Activated naive CD4-positive, alpha-beta T cell treated with anti-CD3 and anti-CD28 coated beads, Interleukin-2, amount 10 ng/mL, durations not matched to agents 5 hours and 36 hours (primary cell): Measurements from ENCODE around the gene SAFB. TPM values are rescaled to one million over a fixed set of nuclear protein-coding genes. Genes with fewer than 3 reads are reported as not detected.

ENCODE experiments used
- total RNA-seq, 2 experiments: library from RNA; stranded (reverse); gene quantifications; one replicate each; pipeline ENCODE4 v1.2.3, GENCODE V29; 2021

SAFB gene
- total RNA-seq = 100 to 1,000 TPM; 119 to 125 TPM

GRCh38 chr19:5622465-5623396, at the start of gene SAFB, which contains the start of gene SAFB2:
Gene SAFB (plus strand): TSS chr19:5623083. CDS start chr19:5623206, 123 bp downstream.
Gene SAFB2 (minus strand): TSS chr19:5622776. CDS start chr19:5622715, 61 bp downstream.

DNA sequence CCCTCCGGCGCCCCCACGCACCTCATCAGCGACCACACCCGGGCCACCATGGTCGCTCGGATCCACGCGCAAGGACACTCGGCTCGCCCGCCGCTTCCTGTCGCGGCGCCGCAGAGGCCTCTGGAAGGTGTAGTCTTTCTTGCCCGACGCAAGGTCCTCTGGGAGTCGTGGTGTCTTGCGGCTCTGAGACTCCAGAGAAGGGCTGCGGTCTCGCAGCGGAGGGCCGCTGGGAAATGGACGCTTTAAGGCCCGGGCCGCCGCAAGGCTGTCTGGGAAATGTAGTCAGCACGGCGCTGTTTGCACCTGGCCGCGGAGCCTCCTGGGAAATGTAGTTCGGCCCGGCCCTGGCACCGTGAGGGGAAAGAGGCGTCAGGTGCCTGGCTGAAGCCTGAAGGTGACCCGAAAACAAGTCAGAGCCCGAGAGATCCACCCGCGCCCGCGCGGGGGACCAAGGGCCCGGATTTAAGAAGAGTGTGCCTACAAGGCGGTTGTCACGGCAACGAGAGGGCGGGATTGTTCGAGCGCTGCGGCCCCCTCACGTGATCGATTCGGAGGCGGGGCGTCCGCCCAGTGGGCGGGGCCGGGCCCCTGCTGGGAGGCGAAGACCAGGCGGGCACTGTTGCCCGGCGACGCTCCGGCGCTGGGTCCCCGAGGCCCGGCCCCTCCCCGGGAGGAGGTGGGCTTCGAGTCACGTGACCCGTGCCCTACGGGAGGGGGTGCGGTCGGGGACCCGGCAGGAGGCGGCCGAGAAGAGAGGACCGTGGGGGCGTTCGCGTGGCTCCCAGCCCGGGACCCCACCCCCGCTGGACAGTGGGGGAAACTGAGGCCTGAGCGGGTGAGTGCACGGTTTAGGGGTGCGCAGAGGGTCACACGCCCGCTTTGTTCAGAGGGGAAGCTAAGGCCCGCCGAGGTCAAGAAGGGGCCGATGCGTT, 57.8 kb downstream of the SAFB start, which contains the start of the genes HSD11B1L and MICOS13:
Gene HSD11B1L, plus strand, starts transcription at position 591 of the 932 bp plus-strand sequence. CDS start 3,806 bp downstream, outside the sequence.
Gene MICOS13, minus strand, starts transcription at position 80 of the 932 bp plus-strand sequence. Its CDS starts 30 bp downstream, at position 50.

DNA sequence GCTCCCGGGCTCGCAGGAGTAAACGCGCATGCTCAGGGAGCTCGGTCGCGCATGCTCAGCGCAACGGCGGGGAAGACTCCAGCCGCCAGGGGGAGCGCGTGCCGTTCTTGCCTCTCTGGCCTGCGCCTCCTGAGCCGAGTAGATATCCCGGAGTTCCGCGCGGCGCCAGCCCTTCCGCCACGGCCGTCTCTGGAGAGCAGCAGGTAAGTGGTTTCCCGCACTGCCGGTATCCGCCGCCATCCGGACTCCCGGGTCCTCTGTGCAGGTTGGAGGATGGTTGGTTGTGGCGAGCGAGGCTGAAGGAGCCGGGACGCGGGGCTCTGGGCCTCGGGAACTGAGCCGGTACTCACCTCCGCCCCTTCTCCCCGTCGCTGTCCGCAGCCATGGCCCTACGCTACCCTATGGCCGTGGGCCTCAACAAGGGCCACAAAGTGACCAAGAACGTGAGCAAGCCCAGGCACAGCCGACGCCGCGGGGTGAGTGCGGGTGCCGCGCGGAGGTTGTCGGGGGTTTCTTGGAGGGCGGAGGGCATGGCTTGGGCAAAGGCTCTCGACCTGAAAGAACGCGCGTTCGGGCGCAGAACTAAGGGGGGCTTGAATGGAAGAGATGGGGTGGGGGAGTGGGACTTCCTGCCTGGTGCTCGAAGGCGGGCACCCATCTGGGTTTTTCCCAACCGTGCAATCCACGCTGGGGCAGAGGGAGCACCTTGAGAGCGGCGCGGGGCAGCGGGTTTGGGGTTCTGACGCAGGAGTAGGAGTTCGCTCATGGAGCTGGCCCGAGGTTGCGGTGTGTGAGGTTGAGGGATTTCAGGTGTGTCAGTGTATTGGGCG, 67.5 kb downstream of the SAFB start, which contains the start of gene RPL36:
Gene RPL36, plus strand, starts transcription at position 171 of the 830 bp plus-strand sequence. Its CDS starts 213 bp downstream, at position 384.

Other genes with a start within 250 kb of the SAFB start
- gene ZNRF4, start 167.7 kb upstream of the SAFB start, total RNA-seq = not detected
- gene TINCR, start 55.1 kb upstream of the SAFB start, total RNA-seq = under 1 TPM; 0.36 to 0.55 TPM
- gene SAFB2, start 307 bp upstream of the SAFB start, total RNA-seq = 10 to 100 TPM; 82.8 to 84.2 TPM
- 10 to 100 TPM; 48.0 to 49.3 TPM for gene MICOS13, start 57.4 kb downstream of the SAFB start, total RNA-seq
- 1 to 10 TPM; 2.5 to 2.7 TPM for gene HSD11B1L, start 57.9 kb downstream of the SAFB start, total RNA-seq
- 1,000 to 10,000 TPM; 1,238 to 1,320 TPM for gene RPL36, start 67.2 kb downstream of the SAFB start, total RNA-seq
- gene LONP1, start 97.1 kb downstream of the SAFB start, total RNA-seq = 10 to 100 TPM; 72.7 to 78.6 TPM
- gene CATSPERD, start 97.6 kb downstream of the SAFB start, total RNA-seq = not detected
- 1 to 10 TPM; 3.5 to 4.9 TPM for gene PRR22, start 161.7 kb downstream of the SAFB start, total RNA-seq
- 10 to 100 TPM; 49.0 to 62.3 TPM for gene DUS3L, start 168.1 kb downstream of the SAFB start, total RNA-seq
- gene NRTN, start 182.0 kb downstream of the SAFB start, total RNA-seq = under 1 TPM in 1 of 2 experiments, not detected in 1; 0.29 TPM
- gene FUT6, start 216.6 kb downstream of the SAFB start, total RNA-seq = under 1 TPM; 0.18 to 0.22 TPM
- gene FUT3, start 228.4 kb downstream of the SAFB start, total RNA-seq = not detected
- under 1 TPM in 1 of 2 experiments, not detected in 1; 0.19 TPM for gene FUT5, start 247.5 kb downstream of the SAFB start, total RNA-seq